Body of pancreas (tissue), 4 donors: ENCODE data around the gene PCYOX1L.

Experiments used
- POLR2A ChIP-seq, 3 donors: fragments of 450-650 bp; IDR thresholded peaks; one replicate each; pipeline ENCODE4 v1.6.1; 2016; ENCODE audit warnings: antibody characterized with exemption in 3 of 3, mild to moderate bottlenecking in 2 of 3
- TF ChIP-seq, protein P1 (sequence below), 7 experiments: fragments of 450-650 bp in 4 of 7; fragments of 200-600 bp in 3 of 7; sonication (generic) in 3 of 7; IDR thresholded peaks; one replicate each; pipeline ENCODE4 v1.5.1; 2016 to 2019; ENCODE audit warnings: antibody characterized with exemption in 7 of 7

DNA sequence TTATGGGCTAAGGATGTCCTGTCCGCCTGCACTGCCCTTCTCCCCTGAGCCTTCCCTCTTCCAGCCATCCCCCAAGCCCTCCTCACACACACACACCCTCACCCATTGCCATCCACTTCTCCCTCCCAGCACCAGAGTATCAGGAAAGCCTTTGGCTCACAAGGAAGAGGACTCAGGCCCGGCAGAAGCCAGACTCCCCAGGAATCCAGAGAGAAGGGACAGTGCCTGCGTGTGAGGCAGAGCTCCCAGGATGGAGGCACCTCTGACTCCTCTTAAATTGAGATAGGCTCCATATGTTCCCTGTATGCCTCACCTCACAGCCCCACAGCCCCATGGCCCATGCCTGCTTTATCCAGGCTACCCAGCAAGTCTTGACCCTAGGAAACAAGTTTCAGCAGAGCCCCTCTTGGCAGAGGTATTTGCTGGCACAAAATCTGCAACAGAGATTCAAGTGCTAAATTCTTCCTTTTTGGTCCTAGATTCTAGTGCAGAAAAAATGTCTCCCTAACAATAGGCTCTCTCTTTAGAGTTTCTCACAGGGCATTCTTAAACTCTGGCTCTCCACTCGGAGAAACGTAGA is 20.5 kb downstream of the PCYOX1L start:
- TF ChIP-seq POLR2A (IDR thresholded peaks at IDR 0.05), result no peak
- TF ChIP-seq, protein P1, sequence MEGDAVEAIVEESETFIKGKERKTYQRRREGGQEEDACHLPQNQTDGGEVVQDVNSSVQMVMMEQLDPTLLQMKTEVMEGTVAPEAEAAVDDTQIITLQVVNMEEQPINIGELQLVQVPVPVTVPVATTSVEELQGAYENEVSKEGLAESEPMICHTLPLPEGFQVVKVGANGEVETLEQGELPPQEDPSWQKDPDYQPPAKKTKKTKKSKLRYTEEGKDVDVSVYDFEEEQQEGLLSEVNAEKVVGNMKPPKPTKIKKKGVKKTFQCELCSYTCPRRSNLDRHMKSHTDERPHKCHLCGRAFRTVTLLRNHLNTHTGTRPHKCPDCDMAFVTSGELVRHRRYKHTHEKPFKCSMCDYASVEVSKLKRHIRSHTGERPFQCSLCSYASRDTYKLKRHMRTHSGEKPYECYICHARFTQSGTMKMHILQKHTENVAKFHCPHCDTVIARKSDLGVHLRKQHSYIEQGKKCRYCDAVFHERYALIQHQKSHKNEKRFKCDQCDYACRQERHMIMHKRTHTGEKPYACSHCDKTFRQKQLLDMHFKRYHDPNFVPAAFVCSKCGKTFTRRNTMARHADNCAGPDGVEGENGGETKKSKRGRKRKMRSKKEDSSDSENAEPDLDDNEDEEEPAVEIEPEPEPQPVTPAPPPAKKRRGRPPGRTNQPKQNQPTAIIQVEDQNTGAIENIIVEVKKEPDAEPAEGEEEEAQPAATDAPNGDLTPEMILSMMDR (IDR thresholded peaks at IDR 0.05), result no peak
